ENCODE results near the gene FNIP1.
"Not testable (repeated sequence)": the region's sequence is repeated elsewhere in the genome, so short reads cannot be mapped to it uniquely, and the experiment has no call there.

FNIP1 gene

GRCh38 chr5:131637694-131638093 is 159.1 kb downstream of the FNIP1 start:
- no peak for DNase-seq (ENCODE audit: low read depth)

GRCh38 chr5:131635684-131636572 is 160.9 kb downstream of the FNIP1 start:
- no peak for DNase-seq (ENCODE audit: low read depth)

DNA sequence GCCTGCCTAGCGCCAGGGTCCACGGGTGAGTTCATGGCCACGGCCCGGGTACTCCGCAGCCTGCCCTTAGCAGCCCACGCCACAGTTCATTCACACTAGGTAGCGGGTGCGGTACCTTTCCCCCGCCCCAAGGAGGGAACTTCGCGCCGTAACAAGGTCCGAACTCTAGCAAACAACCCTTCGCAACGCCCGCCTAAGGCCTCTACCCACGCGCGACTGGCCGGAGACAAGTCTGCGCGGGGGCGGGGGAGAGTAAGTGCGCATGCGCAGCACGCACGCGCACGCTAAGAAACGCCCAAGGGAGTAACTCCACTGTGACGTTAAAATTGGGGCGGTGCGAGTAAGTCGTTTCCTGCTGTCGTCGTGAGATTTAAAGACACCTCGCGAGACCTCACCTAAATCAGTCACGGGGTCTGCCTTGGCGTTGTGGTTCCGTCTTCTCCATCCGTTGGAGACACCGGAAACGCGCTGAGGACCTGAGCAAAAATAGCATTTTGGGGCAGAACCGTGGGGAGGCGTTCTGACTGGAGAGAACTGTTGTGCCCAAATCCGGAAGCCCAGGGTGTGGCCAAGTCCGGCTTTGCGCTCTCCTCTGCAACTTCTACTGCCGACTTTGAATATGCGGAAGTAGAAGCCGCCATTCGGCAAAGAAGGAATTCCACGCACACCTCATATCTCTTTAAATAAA is 161.7 kb downstream of the FNIP1 start, which contains the start of gene RAPGEF6:
TSS of gene RAPGEF6 (minus strand) at position 234 of the 688 bp plus-strand sequence. CDS start at position 35, 199 bp downstream.
- peak; percentile 88 for DNase-seq (ENCODE audit: low read depth)

DNA sequence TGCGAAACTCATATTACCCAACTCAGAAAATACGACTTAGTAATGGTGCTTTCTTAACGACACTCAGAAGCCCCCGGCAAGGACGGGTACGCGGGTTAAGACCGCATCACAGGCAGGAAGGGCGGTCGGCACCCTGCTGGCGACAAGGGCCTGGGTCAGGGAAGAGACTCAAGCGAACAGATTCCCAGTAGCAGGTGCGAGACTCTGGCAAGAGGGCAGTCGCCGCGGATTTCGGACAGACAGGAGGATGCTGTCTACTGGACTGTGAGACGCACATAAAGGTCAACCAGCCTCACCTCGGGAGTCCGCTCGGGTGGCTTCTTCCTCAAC is 162.2 kb downstream of the FNIP1 start:
- peak; percentile 30 for DNase-seq (ENCODE audit: low read depth)

DNA sequence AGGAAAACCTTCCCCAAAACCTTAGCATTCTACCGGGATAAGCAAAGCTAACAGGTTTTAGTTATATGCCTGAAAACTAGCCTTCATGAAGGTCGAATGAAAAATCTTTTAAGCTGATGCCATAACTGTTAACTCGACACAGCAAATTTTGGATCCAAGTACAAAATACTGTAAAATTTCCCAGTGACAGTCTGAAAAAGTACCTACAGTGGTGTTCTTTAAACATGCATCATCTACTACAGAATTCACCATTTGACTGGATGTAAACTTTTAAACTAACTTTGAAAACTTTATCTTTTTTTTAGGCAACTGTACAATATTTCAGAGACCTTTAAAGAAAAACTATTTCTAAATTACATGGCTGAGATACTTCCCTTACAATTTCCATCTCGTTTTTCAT is 162.6 kb downstream of the FNIP1 start:
- no peak for DNase-seq (ENCODE audit: low read depth)

GRCh38 chr5:131633830-131634229 is 163.0 kb downstream of the FNIP1 start:
- DNase-seq (ENCODE audit: low read depth), result no peak

GRCh38 chr5:131630963-131631350 is 165.9 kb downstream of the FNIP1 start:
- no peak for DNase-seq (ENCODE audit: low read depth)

DNA sequence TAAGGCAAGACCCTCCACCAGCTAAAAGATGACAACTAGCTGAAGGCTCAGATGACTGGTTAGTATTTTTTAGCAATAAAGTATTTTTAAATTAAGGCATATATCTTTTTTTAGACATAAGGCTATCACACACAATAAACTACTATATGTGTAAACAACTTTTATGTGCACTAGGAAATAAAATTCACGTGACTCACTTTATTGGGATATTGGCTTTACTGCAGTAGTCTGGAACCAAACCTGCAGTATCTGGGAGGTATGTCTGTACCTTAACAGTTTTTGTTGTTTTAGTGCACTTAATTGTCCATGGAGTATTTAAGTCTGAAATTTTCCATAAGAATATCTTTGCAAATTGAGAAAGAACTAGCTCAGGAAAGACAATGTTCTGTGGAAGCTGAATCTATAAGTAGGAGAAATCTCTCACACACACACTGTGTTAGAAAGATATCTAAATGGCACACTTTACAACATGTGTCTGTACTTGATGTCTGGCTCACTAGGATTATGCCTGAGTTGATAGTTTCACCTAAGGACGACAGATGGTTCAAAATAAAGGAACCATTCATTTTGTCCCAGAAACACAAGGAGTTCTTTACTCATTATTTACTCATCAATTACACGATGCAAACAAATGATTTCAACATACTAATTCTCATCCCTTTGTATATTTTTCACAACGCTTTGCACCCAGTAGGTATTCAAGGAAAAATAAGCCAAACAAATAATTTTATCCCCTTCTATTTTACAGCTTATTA is 166.4 kb downstream of the FNIP1 start:
- DNase-seq (ENCODE audit: low read depth), result no peak

GRCh38 chr5:131628990-131629389 is 167.8 kb downstream of the FNIP1 start:
- DNase-seq (ENCODE audit: low read depth), result no peak

- no peak for DNase-seq (ENCODE audit: low read depth)
Observed at GRCh38 chr5:131627207-131627865, 169.5 kb downstream of the FNIP1 start.

DNA sequence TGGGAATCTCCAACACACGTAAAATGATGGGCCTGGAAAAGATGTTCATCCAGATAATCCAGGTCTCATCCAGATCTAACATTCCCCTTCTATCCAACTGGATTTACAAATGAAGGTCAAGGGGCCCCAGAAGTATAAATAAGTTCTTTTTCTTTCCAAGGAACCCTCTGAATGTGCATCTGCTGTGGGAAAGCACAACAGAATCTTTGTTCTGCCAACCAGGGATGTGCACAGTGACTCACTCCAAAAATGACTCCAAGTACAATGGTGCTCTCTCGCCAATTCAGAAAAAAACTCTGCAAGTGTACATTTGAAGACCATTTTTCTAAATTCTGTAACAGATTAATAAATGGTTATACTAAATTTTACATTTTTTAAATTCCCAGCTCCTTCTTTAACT is 174.2 kb downstream of the FNIP1 start:
- DNase-seq (ENCODE audit: low read depth), result no peak

- DNase-seq (ENCODE audit: low read depth), result not testable (repeated sequence)
Observed at GRCh38 chr5:131621164-131621563, 175.7 kb downstream of the FNIP1 start.

DNA sequence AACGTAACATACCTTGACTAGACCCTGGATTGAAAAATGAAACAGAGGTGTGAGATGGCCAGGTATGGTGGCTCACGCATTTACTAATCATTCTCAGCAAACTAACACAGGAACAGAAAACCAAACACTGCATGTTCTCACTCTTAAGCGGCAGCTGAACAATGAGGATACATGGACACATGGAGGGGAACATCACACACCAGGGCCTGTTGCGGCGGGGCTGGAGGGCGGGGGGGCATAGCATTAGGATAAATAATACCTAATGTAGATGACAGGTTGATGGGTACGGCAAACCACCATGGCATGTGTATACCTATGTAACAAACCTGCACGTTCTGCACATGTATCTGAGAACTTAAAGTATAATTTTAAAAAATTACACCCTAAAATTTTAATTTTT is 177.7 kb downstream of the FNIP1 start:
- DNase-seq (ENCODE audit: low read depth), result no peak

DNA sequence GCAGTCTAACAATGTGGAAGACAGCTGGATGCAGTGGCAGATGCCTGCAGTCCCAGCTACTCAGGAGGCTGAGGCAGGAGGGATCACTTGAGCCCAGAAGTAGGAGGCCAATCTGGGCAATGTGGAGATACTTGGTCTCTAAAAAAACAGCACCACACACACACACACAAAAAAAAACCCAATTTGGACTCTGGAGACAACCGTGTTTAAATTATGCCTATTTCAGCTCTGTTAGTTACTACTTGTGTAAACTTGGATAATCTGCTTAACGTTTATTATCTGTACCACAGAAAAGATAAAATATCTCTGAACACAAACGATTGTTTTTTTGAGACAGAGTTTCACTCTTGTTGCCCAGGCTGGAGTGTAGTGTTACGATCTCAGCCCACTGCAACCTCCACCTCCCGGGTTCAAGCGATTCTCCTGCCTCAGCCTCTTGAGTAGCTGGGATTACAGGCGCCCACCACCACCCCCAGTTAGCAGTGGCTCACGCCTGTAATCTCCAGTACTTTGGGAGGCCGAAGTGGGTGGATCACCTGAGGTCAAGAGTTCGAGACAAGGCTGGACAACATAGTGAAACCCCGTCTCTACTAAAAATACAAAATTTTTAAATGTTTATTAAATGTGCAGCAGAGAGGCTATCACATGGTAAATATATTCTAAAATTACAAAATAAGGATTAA is 179.5 kb downstream of the FNIP1 start:
- no peak for DNase-seq (ENCODE audit: low read depth)

GRCh38 chr5:131615957-131616356 is 180.9 kb downstream of the FNIP1 start:
- no peak for DNase-seq (ENCODE audit: low read depth)

DNA sequence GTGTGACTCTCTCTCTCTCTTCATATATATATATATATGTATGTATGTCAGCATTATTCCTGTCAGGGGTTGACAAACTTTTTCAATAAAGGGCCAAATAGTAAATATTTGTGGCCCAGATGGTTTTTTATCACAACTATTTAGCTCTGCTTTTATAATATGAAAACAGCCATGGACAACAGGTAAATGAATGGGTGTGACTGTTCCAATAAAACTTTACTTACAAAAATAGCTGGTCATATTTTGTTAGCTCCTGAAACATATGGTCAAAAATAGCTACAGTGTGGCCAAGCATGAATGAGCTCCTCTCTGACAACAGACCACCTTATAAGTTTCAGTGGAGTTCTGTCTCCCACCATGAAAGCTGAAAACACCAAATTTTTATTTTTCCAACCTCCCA is 183.4 kb downstream of the FNIP1 start:
- DNase-seq (ENCODE audit: low read depth), result no peak

DNA sequence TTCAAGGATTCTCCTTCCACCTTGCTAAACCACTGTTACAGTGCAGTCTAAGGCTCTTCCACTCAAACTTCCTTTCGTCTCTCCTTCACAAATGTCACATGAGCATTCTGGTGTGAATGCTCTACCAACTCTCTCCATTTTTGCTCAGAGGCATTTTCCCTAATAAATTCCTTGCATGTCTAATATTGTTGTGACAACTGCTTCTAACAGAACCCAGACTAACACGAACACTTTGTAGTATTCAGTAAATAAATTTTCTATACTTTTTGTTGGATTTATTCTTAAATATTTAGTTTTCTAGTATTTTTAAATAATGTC is 185.8 kb downstream of the FNIP1 start:
- DNase-seq (ENCODE audit: low read depth), result no peak

DNA sequence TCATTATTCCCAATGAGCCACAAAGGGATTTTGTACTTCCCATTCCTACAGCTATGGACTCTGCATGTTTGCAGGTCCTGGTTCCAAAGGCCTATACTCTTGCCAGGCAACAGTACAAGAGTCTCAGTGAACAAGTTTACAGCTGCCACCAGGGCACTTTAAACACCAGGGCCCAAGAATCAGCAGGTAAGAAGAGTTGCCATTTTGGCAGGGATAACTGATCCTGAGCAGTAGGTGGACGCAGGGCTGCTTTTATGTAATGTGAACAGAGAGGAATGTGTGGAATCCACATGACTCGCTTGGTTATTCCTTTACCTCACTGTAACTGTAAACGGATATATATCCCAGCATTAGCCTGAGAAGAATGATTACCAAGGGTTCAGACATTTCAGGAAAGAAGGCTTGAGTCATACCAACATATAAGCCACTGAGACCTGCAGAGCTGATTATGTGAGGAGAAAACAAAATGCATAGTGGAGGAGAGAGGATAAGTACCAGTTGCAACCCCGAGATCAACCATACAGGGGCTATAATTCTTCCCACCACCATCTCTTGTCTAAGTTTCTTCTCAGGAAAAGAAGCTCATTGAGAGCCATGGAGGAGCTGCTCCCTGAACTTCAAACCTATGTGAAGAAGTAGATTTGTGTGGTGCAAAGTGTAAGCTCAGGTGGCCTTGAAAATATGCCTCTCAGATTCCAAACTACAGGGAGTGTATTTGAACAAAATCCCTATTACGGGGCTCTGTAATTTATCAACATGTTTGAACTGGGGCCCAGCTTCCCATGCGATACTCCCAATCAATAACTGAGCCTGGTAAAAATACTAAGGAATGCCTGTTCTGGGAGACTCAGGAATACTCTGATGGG is 186.4 kb downstream of the FNIP1 start:
- DNase-seq (ENCODE audit: low read depth), result no peak

GRCh38 chr5:131609774-131610173 is 187.0 kb downstream of the FNIP1 start:
- no peak for DNase-seq (ENCODE audit: low read depth)

GRCh38 chr5:131608597-131608996 is 188.2 kb downstream of the FNIP1 start:
- DNase-seq (ENCODE audit: low read depth), result no peak

All from stimulated activated CD8-positive, alpha-beta memory T cell treated with anti-CD3 and anti-CD28 coated beads, Interleukin-15, amount 100 ng/mL, for 24 hours (primary cell).